ENCODE data around the gene FANCI. TPM values are rescaled to one million over a fixed set of nuclear protein-coding genes. Genes with fewer than 3 reads are reported as not detected.

Gene FANCI
- total and polyA plus RNA-seq, 2 of the 4 experiments (the other 2 are of a cell fraction), result 13.2 to 34.2 TPM

DNA sequence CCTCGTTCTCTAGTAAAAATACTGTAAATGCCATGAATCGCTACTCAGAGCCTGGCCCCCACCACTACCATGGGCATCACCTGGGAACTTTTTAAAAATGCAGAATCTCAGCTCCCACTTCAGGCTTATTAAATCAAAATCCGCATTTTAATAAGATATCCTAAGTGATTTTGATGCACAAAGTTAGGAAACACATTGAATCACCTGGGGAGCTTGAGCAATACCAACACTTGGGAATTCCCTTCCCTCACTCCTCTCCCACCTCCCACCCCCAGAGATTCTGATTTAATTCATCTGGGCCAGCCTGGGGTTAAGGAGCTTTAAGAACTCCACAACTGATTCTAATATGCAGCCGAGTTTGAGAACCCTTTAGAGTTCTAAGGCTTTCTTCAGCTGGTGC lies 49.2 kb upstream of the FANCI start:
- Histone ChIP-seq H3K4ac (ENCODE audit: low read depth, low read length) (no peak overlapping the region), H3K79me1 (ENCODE audit: low read depth in 1 of 2, low read length in 2 of 2) (no peaks in the 10 kb centered on the region), H3K4me2 (ENCODE audit: low read depth, low read length) (no peak overlapping the region), H3K56ac (ENCODE audit: extremely low read depth, insufficient read depth, low read length) (no peak overlapping the region), H3K4me1 (ENCODE audit: control insufficient read depth, insufficient read depth, low read length) (peaks cover 9% of the 10 kb centered on the region), H4K8ac (ENCODE audit: low read depth in 2 of 2, low read length in 2 of 2) (no peak overlapping the region), H4K20me1 (ENCODE audit: insufficient read depth, low read length) (no peaks in the 10 kb centered on the region), H3K36me3 (ENCODE audit: control insufficient read depth, insufficient read depth, low read length) (peaks cover 39% of the 10 kb centered on the region), H3K27ac (ENCODE audit: insufficient read depth, low read length) (no peak overlapping the region), H2BK20ac (ENCODE audit: low read depth, low read length) (no peak overlapping the region), H3K23ac (ENCODE audit: low read depth, low read length) (no peak overlapping the region), H3K4me3 (ENCODE audit: insufficient read depth, low read depth, low read length) (no peak overlapping the region), H3K18ac (ENCODE audit: low read depth, low read length) (no peak overlapping the region), H3K9me3 (ENCODE audit: control insufficient read depth, insufficient read depth, low read length) (no peaks in the 10 kb centered on the region), H3K9ac (ENCODE audit: low read depth, low read length) (no peak overlapping the region), H2BK15ac (ENCODE audit: low read depth, low read length) (no peak overlapping the region), H2BK120ac (ENCODE audit: low read depth, low read length) (no peak overlapping the region), H4K91ac (ENCODE audit: insufficient read depth, low read depth, low read length) (no peak overlapping the region), H2BK5ac (ENCODE audit: low read depth, low read length, poor library complexity, severe bottlenecking) (no peak overlapping the region), H2AK5ac (ENCODE audit: low read depth, low read length) (no peak overlapping the region), H4K5ac (ENCODE audit: low read depth, low read length) (no peak overlapping the region), H3K27me3 (ENCODE audit: control insufficient read depth, insufficient read depth, low read length) (no peaks in the 10 kb centered on the region), H3K14ac (replicated peaks; ENCODE audit: low read depth, low read length) (no peak overlapping the region), H3K9me1 (ENCODE audit: insufficient read depth, low read length) (0 out of 2 replicates have a peak, but pooled peaks cover 8% of the 10 kb centered on the region), H2AK9ac (replicated peaks; ENCODE audit: low read depth, low read length, poor library complexity) (no peak overlapping the region), H2AFZ (replicated peaks; ENCODE audit: low read length, poor library complexity) (no peak overlapping the region)
- no peak for ATAC-seq (ENCODE audit: low read depth)
- ChIA-PET POLR2A (ENCODE audit: unreplicated experiment) (no interaction called here), CTCF (interaction anchor here (1.7 to 2.8 kb wide), 2 partner anchors 13 to 16 kb away, joined by 6 to 13 read pairs; no protein-coding TSS in a partner anchor)
- in situ Hi-C loops (cut with MboI; ENCODE audit: low sequenced_read_pairs) (no loop called here), intact Hi-C loops (cut with micrococcal nuclease) (no loop called here), dilution Hi-C loops (cut with HindIII; ENCODE audit: low sequenced_read_pairs, unreplicated experiment) (no loop called here)
- DNase-seq, result no peak
- TF ChIP-seq NFE2L2 (IDR thresholded peaks at IDR 0.05; ENCODE audit: low read depth, low read length) (no peak), SMC3 (IDR thresholded peaks at IDR 0.05; ENCODE audit: low read depth, low read length) (no peak), CTCF (conservative IDR thresholded peaks at IDR 0.05; ENCODE audit: low read depth, low read length) (no peak), BHLHE40 (IDR thresholded peaks at IDR 0.05; ENCODE audit: low read depth, low read length) (no peak), CEBPB (IDR thresholded peaks at IDR 0.05; ENCODE audit: low read depth, low read length) (no peak), CHD1 (IDR thresholded peaks at IDR 0.05; ENCODE audit: low read depth, low read length) (no peak), ELK1 (IDR thresholded peaks at IDR 0.05; ENCODE audit: borderline replicate concordance, low read depth, low read length) (no peak), RAD21 (IDR thresholded peaks at IDR 0.05; ENCODE audit: low read length) (no peak), RCOR1 (IDR thresholded peaks at IDR 0.05; ENCODE audit: insufficient replicate concordance, low read length) (no peak)
- no TSS peak for BruUV-seq (replicated peaks)
- WGBS, 2 experiments (ENCODE audit: extremely low coverage in 2 of 2, insufficient read length in 1 of 2), result 100% methylated on average over 2 of the region's 4 CpGs; no CpG with 5 or more reads in 1 of the 2 experiments
